Endothelial cell (in vitro differentiated cells): Measurements from ENCODE around the gene CCDC117. TPM values are rescaled to one million over a fixed set of nuclear protein-coding genes. Genes with fewer than 3 reads are reported as not detected.

Source experiments
- DNase-seq: peaks from one replicate; pipeline ENCODE4 v3.0.0; 2021; ENCODE audit warnings: low spot score
- H3K27ac Mint-ChIP-seq: one replicate; pipeline ENCODE4 v1.8.0; 2021; ENCODE audit warnings: mixed read lengths, inconsistent platforms; ENCODE audit not compliant: unreplicated experiment
- H3K27me3 Mint-ChIP-seq: one replicate; pipeline ENCODE4 v1.8.0; 2021; ENCODE audit warnings: mild to moderate bottlenecking, moderate library complexity, mixed read lengths, inconsistent platforms; ENCODE audit not compliant: unreplicated experiment
- H3K36me3 Mint-ChIP-seq: one replicate; pipeline ENCODE4 v1.8.0; 2021; ENCODE audit warnings: mild to moderate bottlenecking, low read depth, mixed read lengths, inconsistent platforms; ENCODE audit not compliant: unreplicated experiment
- H3K4me1 Mint-ChIP-seq: one replicate; pipeline ENCODE4 v1.8.0; 2021; ENCODE audit warnings: mild to moderate bottlenecking, mixed read lengths, inconsistent platforms; ENCODE audit not compliant: unreplicated experiment
- H3K4me3 Mint-ChIP-seq: one replicate; pipeline ENCODE4 v1.8.0; 2021; ENCODE audit warnings: mild to moderate bottlenecking, mixed read lengths, inconsistent platforms; ENCODE audit not compliant: unreplicated experiment
- H3K9me3 Mint-ChIP-seq: one replicate; pipeline ENCODE4 v1.8.0; 2021; ENCODE audit warnings: mixed read lengths, inconsistent platforms; ENCODE audit not compliant: unreplicated experiment
- CTCF ChIP-seq: fragments of 200-600 bp; sonication (generic); IDR thresholded peaks from one replicate; pipeline ENCODE4 v1.5.0; 2021; ENCODE audit warnings: antibody characterized with exemption; ENCODE audit not compliant: unreplicated experiment
- total RNA-seq: library from RNA; stranded (reverse); fragmentation: NEBNext Ultra II Directional; extraction: Animal tissue kit (Norgen Biotek cat#: 25700); gene quantifications from one replicate; pipeline ENCODE4 v1.2.1, GENCODE V29; 2021; ENCODE audit not compliant: unreplicated experiment

The CCDC117 gene
- total RNA-seq, 1 donor from 2014 or later = 21.9 TPM

- H3K4me3 Mint-ChIP-seq = no peak overlapping the region
- DNase-seq = no peak
- TF ChIP-seq CTCF = no peak
- no peak overlapping the region for H3K27ac Mint-ChIP-seq
- peaks cover 9% of the 10 kb centered on the region for H3K4me1 Mint-ChIP-seq
- no peaks in the 10 kb centered on the region for H3K9me3 Mint-ChIP-seq
- H3K36me3 Mint-ChIP-seq = peaks cover 22% of the 10 kb centered on the region
- no peaks in the 10 kb centered on the region for H3K27me3 Mint-ChIP-seq
Measured at GRCh38 chr22:28792491-28793383, 20.2 kb downstream of the CCDC117 start.

- Mint-ChIP-seq H3K27ac (no peak overlapping the region), H3K4me3 (peak overlapping the region; percentile 1), H3K36me3 (peaks cover 22% of the 10 kb centered on the region), H3K4me1 (peaks cover 15% of the 10 kb centered on the region), H3K9me3 (no peaks in the 10 kb centered on the region), H3K27me3 (no peaks in the 10 kb centered on the region)
- TF ChIP-seq CTCF = no peak
- no peak for DNase-seq
Measured at GRCh38 chr22:28793976-28794584, 21.6 kb downstream of the CCDC117 start.

DNA sequence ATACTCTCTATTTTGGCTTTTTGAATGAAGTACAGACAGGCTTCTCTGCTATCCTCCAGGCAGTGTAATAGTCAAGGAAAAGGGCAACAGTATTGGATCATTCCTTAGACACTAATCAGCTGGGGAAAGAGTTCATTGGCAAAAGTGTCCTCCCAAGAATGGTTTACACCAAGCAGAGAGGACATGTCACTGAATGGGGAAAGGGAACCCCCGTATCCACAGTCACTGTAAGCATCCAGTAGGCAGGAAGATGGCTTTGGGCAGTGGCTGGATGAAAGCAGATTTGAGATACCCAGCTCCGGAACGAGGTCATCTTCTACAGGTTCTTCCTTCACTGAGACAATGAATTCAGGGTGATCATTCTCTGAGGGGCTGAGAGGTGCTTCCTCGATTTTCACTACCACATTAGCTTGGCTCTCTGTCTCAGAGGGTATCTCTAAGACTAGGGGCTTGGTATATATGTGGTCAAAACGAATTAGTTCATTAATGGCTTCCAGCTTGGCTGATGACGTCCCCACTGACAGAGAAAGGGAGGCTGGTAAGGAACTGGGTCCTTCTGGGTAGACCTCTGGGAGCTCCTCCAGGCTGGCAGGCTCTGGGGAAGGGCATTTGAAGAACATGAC is 22.7 kb downstream of the CCDC117 start:
- no peak overlapping the region for H3K4me3 Mint-ChIP-seq
- peaks cover 4% of the 10 kb centered on the region for H3K27me3 Mint-ChIP-seq
- peaks cover 27% of the 10 kb centered on the region for H3K36me3 Mint-ChIP-seq
- no peak for TF ChIP-seq CTCF
- DNase-seq = no peak
- H3K4me1 Mint-ChIP-seq = peaks cover 22% of the 10 kb centered on the region
- H3K9me3 Mint-ChIP-seq = no peaks in the 10 kb centered on the region
- H3K27ac Mint-ChIP-seq = peak overlapping the region; percentile 67

DNA sequence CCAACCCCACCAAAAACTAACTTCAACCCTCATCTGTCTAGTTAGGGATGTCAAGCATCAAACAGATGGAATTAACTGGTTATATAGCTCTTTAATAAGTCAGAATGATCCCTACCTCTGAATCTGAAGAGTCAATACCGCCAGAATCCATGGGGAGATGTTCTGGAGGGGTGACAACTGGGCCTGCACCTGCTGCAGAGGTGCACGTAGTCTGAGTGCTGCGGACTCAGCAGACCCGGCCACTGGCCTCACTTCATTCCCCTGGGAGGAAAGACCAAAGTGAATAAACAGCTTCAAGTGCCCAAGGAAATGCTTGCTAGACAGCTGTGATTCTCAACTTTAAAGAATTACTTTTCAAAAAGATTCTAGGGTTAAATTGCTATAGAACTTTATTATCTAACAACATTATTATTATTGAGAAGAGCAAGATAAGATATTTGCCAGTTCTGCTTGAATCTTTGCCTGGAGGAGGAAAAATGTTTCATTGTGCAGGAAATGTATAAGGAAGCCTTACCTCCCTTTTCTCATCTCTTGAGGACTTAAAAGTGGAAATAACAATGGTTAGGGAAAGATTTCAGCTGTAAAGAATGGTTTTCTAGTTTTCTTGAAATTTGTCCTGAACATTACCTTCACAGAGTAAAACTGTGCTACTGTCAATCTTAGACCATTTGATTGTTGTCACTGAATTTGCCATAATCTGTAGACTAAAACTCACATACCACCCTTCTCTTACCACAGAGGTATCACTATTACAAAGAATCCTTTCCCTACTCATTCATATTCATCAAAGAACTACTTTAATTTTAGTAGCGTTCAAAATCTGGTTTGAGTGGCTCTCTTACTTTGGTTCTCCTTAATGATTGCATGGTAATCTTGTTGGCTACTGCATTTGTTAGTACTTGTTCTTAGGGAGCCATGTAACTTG is 23.7 kb downstream of the CCDC117 start:
- DNase-seq = no peak
- Mint-ChIP-seq H3K4me3 (peak overlapping the region; percentile 17), H3K36me3 (peaks cover 27% of the 10 kb centered on the region)

More for the DNA sequence above, 23.7 kb downstream of the CCDC117 start:
- peaks cover 28% of the 10 kb centered on the region for H3K4me1 Mint-ChIP-seq
- peaks cover 6% of the 10 kb centered on the region for H3K27me3 Mint-ChIP-seq
- H3K9me3 Mint-ChIP-seq = no peaks in the 10 kb centered on the region
- H3K27ac Mint-ChIP-seq = peak overlapping the region; percentile 74
- no peak for TF ChIP-seq CTCF
